HepG2 (cell line): ENCODE measurements around the gene PLEKHA3. TPM values are rescaled to one million over a fixed set of nuclear protein-coding genes. Genes with fewer than 3 reads are reported as not detected.

Source experiments
- ATAC-seq: fragments of 200-7000 bp; cut with Tn5 transposase; 3 replicates; pipeline ENCODE4 v1.9.1; 2020; ENCODE audit warnings: mild to moderate bottlenecking, moderate library complexity
- BruUV-seq: library from RNA; stranded (reverse); fragments of 400-500 nt; replicated peaks from 2 replicates; lab custom pipeline; 2021; lab: Mats Ljungman, UMichigan
- CTCF ChIA-PET: fragments of 300-600 bp; formaldehyde crosslinking; extraction: SDS; loops from one replicate; lab custom pipeline; 2021; ENCODE audit warnings: low total read pairs, inconsistent platforms, low intra/inter-chr PET ratio; lab: Yijun Ruan, JAX
- POLR2A ChIA-PET: fragments of 350-600 bp; sonication (Branson Sonifier 250); formaldehyde crosslinking; loops from one replicate; lab custom pipeline; 2020; ENCODE audit warnings: antibody characterized with exemption, inconsistent platforms; lab: Yijun Ruan, JAX
- DNase-seq: peaks from one replicate; pipeline ENCODE4 v3.0.0-alpha.2; 2015; ENCODE audit warnings: low spot score
- FAIRE-seq: peaks from 3 replicates; lab custom pipeline; 2011; peaks lifted over from hg19 to GRCh38; lab: Jason Lieb, UNC
- H2AFZ ChIP-seq: one replicate; pipeline ENCODE4 v1.6.1; 2011; ENCODE audit warnings: low read length, inconsistent platforms
- H3K27ac ChIP-seq: fragments of 300-600 bp; 3 replicates; pipeline ENCODE4 v1.8.0; 2011; ENCODE audit warnings: mixed run types, mild to moderate bottlenecking, mixed read lengths, low read length, inconsistent platforms; ENCODE audit not compliant: insufficient read depth; ENCODE audit errors: extremely low read length
- H3K27me3 ChIP-seq, 2 experiments: fragments of 200-600 bp in 1 of 2; 2 replicates in 1 of 2; 3 replicates in 1 of 2; pipeline versions ENCODE4 v1.6.0 to v1.8.0; 2011; ENCODE audit warnings: low read length in 2 of 2, mild to moderate bottlenecking in 2 of 2, moderate library complexity in 2 of 2, inconsistent platforms in 1 of 2; ENCODE audit not compliant: insufficient read depth in 2 of 2, control insufficient read depth in 1 of 2
- H3K36me3 ChIP-seq, 2 experiments: fragments of 200-600 bp in 1 of 2; replicated peaks in 1 of 2; 2 replicates in 1 of 2; 3 replicates in 1 of 2; pipeline versions ENCODE4 v1.5.1 to v1.8.0; 2011; ENCODE audit warnings: low read length in 2 of 2, inconsistent platforms in 1 of 2; ENCODE audit not compliant: insufficient read depth in 2 of 2, control insufficient read depth in 1 of 2
- H3K4me1 ChIP-seq: 2 replicates; pipeline ENCODE4 v1.5.1; 2012; ENCODE audit warnings: low read length, inconsistent platforms; ENCODE audit not compliant: insufficient read depth
- H3K4me2 ChIP-seq: 2 replicates; pipeline ENCODE4 v1.6.0; 2011; ENCODE audit warnings: low read depth, low read length, inconsistent platforms
- H3K4me3 ChIP-seq, 3 experiments: fragments of 200-600 bp in 1 of 3; sonication (generic), shearing (Covaris generic) in 1 of 3; replicated peaks in 1 of 3; 2 replicates each; pipeline ENCODE4 v1.5.1; 2011 to 2016; ENCODE audit warnings: low read length in 3 of 3, inconsistent platforms in 2 of 3, low read depth in 2 of 3, mild to moderate bottlenecking in 2 of 3, control low read depth in 1 of 3, mixed read lengths in 1 of 3; ENCODE audit not compliant: insufficient read depth in 1 of 3
- H3K79me2 ChIP-seq: one replicate; pipeline ENCODE4 v1.6.1; 2011; ENCODE audit warnings: low read length, inconsistent platforms; ENCODE audit not compliant: insufficient read depth
- H3K9ac ChIP-seq: 2 replicates; pipeline ENCODE4 v1.6.0; 2011; ENCODE audit warnings: mild to moderate bottlenecking, low read depth, low read length, inconsistent platforms; ENCODE audit not compliant: insufficient read depth
- H3K9me3 ChIP-seq: 2 replicates; pipeline ENCODE4 v1.5.1; 2012; ENCODE audit warnings: mild to moderate bottlenecking, low read length
- H4K20me1 ChIP-seq: 2 replicates; pipeline ENCODE4 v1.6.0; 2011; ENCODE audit warnings: inconsistent platforms, mild to moderate bottlenecking, low read length, moderate library complexity; ENCODE audit not compliant: insufficient read depth
- ATF1 ChIP-seq: IDR thresholded peaks from 2 replicates; pipeline ENCODE4 v1.6.1; 2016; ENCODE audit warnings: mild to moderate bottlenecking, control low read depth
- ATM ChIP-seq: fragments of 450-650 bp; IDR thresholded peaks from 2 replicates; pipeline ENCODE4 v1.7.1; 2017; ENCODE audit warnings: mild to moderate bottlenecking, borderline replicate concordance
- CREM ChIP-seq, 2 experiments: sonication (generic) in 1 of 2; formaldehyde crosslinking in 1 of 2; IDR thresholded peaks; 2 replicates each; pipeline versions ENCODE4 v1.4.0 to v1.6.1; 2016 to 2020; ENCODE audit warnings: antibody characterized with exemption in 1 of 2, mild to moderate bottlenecking in 1 of 2, missing genetic modification reagents in 1 of 2
- EZH2 ChIP-seq: conservative IDR thresholded peaks from 2 replicates; pipeline ENCODE4 v1.6.1; 2012; ENCODE audit warnings: mild to moderate bottlenecking, low read depth, low read length, moderate library complexity
- HMGA1 ChIP-seq: sonication (generic); formaldehyde crosslinking; conservative IDR thresholded peaks from 2 replicates; pipeline ENCODE4 v1.4.0; 2020; ENCODE audit warnings: missing genetic modification reagents
- HOXA3 ChIP-seq: sonication (generic); formaldehyde crosslinking; IDR thresholded peaks from 2 replicates; pipeline ENCODE4 v1.5.0; 2020; ENCODE audit warnings: missing genetic modification reagents
- NR2F2 ChIP-seq: IDR thresholded peaks from 2 replicates; pipeline ENCODE4 v1.6.1; 2012; ENCODE audit warnings: low read depth, inconsistent platforms, borderline replicate concordance
- RELA ChIP-seq: sonication (generic); formaldehyde crosslinking; IDR thresholded peaks from 2 replicates; pipeline ENCODE4 v1.4.0; 2020; ENCODE audit warnings: missing genetic modification reagents
- SALL1 ChIP-seq: sonication (generic); formaldehyde crosslinking; IDR thresholded peaks from 2 replicates; pipeline ENCODE4 v1.8.0; 2022; ENCODE audit warnings: mild to moderate bottlenecking, missing genetic modification reagents
- SP5 ChIP-seq: IDR thresholded peaks from 2 replicates; pipeline ENCODE4 v1.6.1; 2016; ENCODE audit warnings: low read depth, borderline replicate concordance
- YY1 ChIP-seq: IDR thresholded peaks from 2 replicates; pipeline ENCODE4 v1.6.1; 2011; ENCODE audit warnings: low read length, low read depth, moderate library complexity, mild to moderate bottlenecking; ENCODE audit not compliant: insufficient read depth, insufficient replicate concordance
- ZNF12 ChIP-seq: sonication (generic); formaldehyde crosslinking; IDR thresholded peaks from 2 replicates; pipeline ENCODE4 v1.5.0; 2020; ENCODE audit warnings: missing genetic modification reagents
- ZNF260 ChIP-seq: sonication (generic); formaldehyde crosslinking; IDR thresholded peaks from 2 replicates; pipeline ENCODE4 v1.4.0; 2020; ENCODE audit warnings: missing genetic modification reagents, low read depth, mild to moderate bottlenecking, borderline replicate concordance
- ZNF329 ChIP-seq: sonication (generic); formaldehyde crosslinking; IDR thresholded peaks from 2 replicates; pipeline ENCODE4 v1.9.0; 2021; ENCODE audit warnings: low read depth, mild to moderate bottlenecking, missing genetic modification reagents
- WGBS: methylation state at CpG from one replicate; pipeline ENCODE4 v1.1.6; 2017; ENCODE audit warnings: low lambda C conversion rate; 5-methylcytosine and 5-hydroxymethylcytosine counted together
- in situ Hi-C: cut with HindIII; loops from 2 replicates; pipeline ENCODE4 v1.10.0; 2017; ENCODE audit warnings: low pct_unique_long_range_greater_than_20kb; ENCODE audit not compliant: extremely low pct_ligation_motif_present
- intact Hi-C: fragments of 100-400 bp; cut with micrococcal nuclease; formaldehyde crosslinking; loops from one replicate; pipeline ENCODE4 v1.10.0; 2022; ENCODE audit not compliant: unreplicated experiment
- polyA plus RNA-seq, 8 experiments: library from polyadenylated mRNA; depleted of rRNA in 3 of 8; stranded (reverse) in 7 of 8; unstranded in 1 of 8; fragments of >200 nt; fragmentation: Illumina TruSeq in 4 of 8; extraction: Trizol in 4 of 8; gene quantifications; 2 replicates each; pipeline versions ENCODE4 v1.2.1 to v1.2.3, GENCODE V29; 2011 to 2016; ENCODE audit warnings: low read depth in 4 of 8, missing spikeins in 1 of 8, mixed read lengths in 1 of 8; ENCODE audit not compliant: insufficient read depth in 1 of 8
- total RNA-seq, 5 experiments: library from RNA; depleted of rRNA; stranded (reverse); fragments of >200 nt; fragmentation: Illumina TruSeq; extraction: Trizol; gene quantifications; 2 replicates each; pipeline ENCODE4 v1.2.3, GENCODE V29; 2016; ENCODE audit warnings: low read depth in 1 of 5
- TF ChIP-seq, protein P1 (sequence below): sonication (generic); formaldehyde crosslinking; IDR thresholded peaks from 2 replicates; pipeline ENCODE4 v1.8.0; 2022; ENCODE audit warnings: mild to moderate bottlenecking, missing genetic modification reagents, borderline replicate concordance
- TF ChIP-seq, protein P2 (sequence below): sonication (generic); formaldehyde crosslinking; IDR thresholded peaks from 2 replicates; pipeline ENCODE4 v1.4.0; 2020; ENCODE audit warnings: mild to moderate bottlenecking, missing genetic modification reagents
- TF ChIP-seq, protein P3 (sequence below): sonication (generic); formaldehyde crosslinking; IDR thresholded peaks from 2 replicates; pipeline ENCODE4 v1.8.0; 2022; ENCODE audit warnings: missing genetic modification reagents, mild to moderate bottlenecking, inconsistent platforms, borderline replicate concordance

PLEKHA3 gene
- total and polyA plus RNA-seq, 2 of the 13 experiments (the other 11 are each of a cell fraction or from before 2014, with no cell fraction given): 11.7 to 23.1 TPM

DNA sequence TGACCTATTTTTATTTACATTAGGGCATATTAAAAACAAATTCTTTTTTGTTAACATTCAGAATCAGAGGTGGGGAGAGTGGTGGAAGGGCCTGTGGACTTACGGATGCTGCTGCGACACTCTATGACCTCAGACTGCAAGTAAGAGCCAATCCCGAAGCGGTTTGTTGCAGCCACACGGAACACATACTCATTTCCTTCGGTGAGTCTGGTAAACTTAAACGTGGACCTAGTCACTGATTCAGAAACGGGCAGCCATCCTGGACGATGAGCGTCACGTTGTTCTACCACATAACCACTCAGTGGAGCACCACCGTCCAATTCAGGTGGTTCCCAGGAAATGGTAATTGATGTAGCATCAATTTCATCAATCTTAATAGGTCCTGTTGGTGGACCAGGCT, 61.9 kb downstream of the PLEKHA3 start:
- H3K36me3 ChIP-seq: no peaks in the 10 kb centered on the region
- no peaks in the 10 kb centered on the region; a peak in 1 of 5 replicates for H3K27me3 ChIP-seq
- 62% methylated on average over 12 of the region's 12 CpGs for WGBS
- no peaks in the 10 kb centered on the region for H3K9me3 ChIP-seq
- H3K4me1 ChIP-seq: no peaks in the 10 kb centered on the region
- H3K4me3 ChIP-seq: no peak overlapping the region
- FAIRE-seq (no peak), ATAC-seq (no peak), DNase-seq (no peak)
- H3K4me2 ChIP-seq: no peak overlapping the region
- H4K20me1 ChIP-seq: no peaks in the 10 kb centered on the region
- CTCF ChIA-PET: no interaction called here
- no TSS peak for BruUV-seq
- in situ Hi-C loops: no loop called here
- H2AFZ ChIP-seq: no peak overlapping the region
- H3K9ac ChIP-seq: no peak overlapping the region
- no peak overlapping the region for H3K27ac ChIP-seq
- POLR2A ChIA-PET: no interaction called here
- intact Hi-C loops: no loop called here
- no peaks in the 10 kb centered on the region for H3K79me2 ChIP-seq
- TF ChIP-seq ZNF12 (CRISPR knock-in tag): no peak
- no peak for TF ChIP-seq SP5 (CRISPR knock-in tag)
- TF ChIP-seq YY1: no peak
- no peak for TF ChIP-seq EZH2

DNA sequence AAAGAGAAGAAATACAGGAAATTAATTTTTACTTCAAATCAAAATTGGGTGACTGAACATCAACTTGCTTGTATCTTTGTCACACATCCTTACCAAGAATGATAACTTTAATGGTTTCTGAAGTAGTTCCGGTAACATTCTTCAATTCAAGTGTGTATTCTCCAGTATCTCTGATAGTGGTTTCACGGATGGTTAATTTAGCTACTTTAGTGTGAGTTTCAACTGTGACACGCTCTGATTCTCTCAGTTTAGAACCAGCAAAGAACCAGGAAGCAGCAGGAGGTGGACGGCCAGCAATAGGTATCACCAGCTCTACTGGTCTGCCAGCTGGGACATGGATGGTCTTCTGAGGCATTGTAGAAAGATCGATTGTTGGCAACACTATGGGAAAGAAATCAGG, 62.3 kb downstream of the PLEKHA3 start:
- Histone ChIP-seq H3K9ac (no peak overlapping the region), H3K27me3 (no peaks in the 10 kb centered on the region; a peak in 1 of 5 replicates), H3K27ac (no peak overlapping the region), H3K4me3 (no peak overlapping the region), H3K9me3 (no peaks in the 10 kb centered on the region), H3K4me1 (no peaks in the 10 kb centered on the region), H3K4me2 (no peak overlapping the region), H2AFZ (no peak overlapping the region), H3K36me3 (no peaks in the 10 kb centered on the region), H3K79me2 (no peaks in the 10 kb centered on the region), H4K20me1 (no peaks in the 10 kb centered on the region)
- 50% methylated on average over 5 of the region's 5 CpGs for WGBS
- TF ChIP-seq CREM (IDR thresholded peaks at IDR 0.05) (no peak), CREM (CRISPR knock-in tag; IDR thresholded peaks at IDR 0.05) (no peak), NR2F2 (no peak), ZNF260 (CRISPR knock-in tag) (no peak), HOXA3 (CRISPR knock-in tag) (no peak), HMGA1 (CRISPR knock-in tag) (no peak), ATF1 (CRISPR knock-in tag) (no peak), ATM (no peak), RELA (CRISPR knock-in tag) (no peak), ZNF329 (CRISPR knock-in tag) (no peak), SALL1 (CRISPR knock-in tag) (no peak)
- TF ChIP-seq, protein P1, sequence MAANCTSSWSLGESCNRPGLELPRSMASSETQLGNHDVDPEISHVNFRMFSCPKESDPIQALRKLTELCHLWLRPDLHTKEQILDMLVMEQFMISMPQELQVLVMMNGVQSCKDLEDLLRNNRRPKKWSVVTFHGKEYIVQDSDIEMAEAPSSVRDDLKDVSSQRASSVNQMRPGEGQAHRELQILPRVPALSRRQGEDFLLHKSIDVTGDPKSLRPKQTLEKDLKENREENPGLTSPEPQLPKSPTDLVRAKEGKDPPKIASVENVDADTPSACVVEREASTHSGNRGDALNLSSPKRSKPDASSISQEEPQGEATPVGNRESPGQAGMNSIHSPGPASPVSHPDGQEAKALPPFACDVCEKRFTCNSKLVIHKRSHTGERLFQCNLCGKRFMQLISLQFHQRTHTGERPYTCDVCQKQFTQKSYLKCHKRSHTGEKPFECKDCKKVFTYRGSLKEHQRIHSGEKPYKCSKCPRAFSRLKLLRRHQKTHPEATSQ: no peak
- TF ChIP-seq, protein P2, sequence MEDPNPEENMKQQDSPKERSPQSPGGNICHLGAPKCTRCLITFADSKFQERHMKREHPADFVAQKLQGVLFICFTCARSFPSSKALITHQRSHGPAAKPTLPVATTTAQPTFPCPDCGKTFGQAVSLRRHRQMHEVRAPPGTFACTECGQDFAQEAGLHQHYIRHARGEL: no peak
- TF ChIP-seq, protein P3, sequence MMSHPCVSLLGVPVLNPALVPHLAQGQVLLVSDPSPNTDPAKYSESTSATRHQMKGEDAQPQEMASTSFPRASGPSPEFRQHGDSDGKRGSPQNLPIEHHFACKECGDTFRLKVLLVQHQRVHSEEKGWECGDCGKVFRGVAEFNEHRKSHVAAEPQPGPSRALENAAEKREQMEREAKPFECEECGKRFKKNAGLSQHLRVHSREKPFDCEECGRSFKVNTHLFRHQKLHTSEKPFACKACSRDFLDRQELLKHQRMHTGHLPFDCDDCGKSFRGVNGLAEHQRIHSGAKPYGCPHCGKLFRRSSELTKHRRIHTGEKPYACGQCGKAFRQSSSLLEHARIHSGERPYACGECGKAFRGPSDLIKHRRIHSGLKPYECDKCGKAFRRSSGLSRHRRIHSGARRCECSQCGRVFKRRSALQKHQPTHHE: no peak
- intact Hi-C loops: no loop called here
- no TSS peak for BruUV-seq
- FAIRE-seq: no peak
- ATAC-seq: no peak
- CTCF ChIA-PET: no interaction called here
- POLR2A ChIA-PET: no interaction called here
- in situ Hi-C loops: no loop called here
- no peak for DNase-seq
